Stimulated activated CD4-positive, alpha-beta T cell treated with anti-CD3 and anti-CD28 coated beads, Interleukin-1b, Interleukin-23, amount 100 ng/mL, for 48 hours (primary cell): ENCODE measurements around the gene IL11RA.

Experiments
- DNase-seq: peaks from one replicate; pipeline ENCODE4 v3.0.0-alpha.2; 2020

The IL11RA gene

DNA sequence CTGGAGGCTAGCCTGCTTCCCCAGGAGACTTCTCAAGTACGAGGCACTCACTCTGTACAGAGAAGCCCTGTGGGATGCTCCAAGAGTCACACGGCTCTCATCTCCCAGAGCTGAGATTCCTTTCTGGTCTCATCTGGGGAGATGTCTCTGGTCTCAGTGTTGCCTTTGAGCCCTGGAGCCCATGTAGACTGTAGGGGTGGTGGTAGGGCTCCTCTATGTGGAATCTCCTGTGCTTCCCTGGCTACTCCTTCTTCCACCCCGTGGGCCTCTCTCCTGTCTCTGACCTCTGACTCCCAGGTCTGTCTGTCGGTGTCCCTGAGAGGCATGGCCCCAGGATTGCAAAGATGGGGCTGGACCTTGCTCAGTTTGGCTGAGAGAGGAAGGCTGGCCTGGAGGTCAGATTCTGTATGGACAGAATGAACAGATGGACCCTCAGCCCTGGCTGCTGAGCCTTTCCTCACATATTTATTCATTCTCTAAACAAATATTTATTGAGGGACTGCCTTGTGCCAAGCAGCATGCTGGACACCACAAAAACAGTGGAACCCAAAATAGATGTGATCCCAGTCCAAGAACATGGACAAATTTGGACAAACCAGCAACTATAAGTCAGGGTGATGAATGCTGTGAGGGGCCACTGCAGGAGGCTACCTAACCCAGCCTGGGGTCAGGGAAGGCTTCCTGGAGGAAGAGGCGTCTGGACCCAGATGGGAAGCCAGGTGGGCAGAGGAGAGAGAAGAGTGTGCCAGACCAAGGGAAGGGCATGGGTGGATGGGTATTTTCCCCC is 36.5 kb downstream of the IL11RA start:
- DNase-seq: no peak

DNA sequence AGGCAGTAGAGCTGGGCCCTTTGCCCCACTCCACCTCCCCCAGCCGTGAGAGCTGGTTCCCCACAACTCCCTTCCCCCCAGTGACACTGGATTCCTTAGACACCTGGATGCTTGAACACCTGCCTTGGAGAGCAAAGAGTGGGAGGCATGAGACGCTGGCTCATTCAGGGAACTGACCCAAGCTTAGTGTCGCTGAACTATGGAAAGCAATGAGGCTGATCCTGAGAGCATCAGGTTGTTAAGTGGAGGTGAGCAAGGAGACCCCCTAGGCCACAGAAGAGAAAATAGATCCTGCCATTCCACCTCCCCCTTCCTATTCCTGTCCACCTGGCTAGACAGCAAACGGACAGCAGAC is 37.1 kb downstream of the IL11RA start:
- DNase-seq: no peak

DNA sequence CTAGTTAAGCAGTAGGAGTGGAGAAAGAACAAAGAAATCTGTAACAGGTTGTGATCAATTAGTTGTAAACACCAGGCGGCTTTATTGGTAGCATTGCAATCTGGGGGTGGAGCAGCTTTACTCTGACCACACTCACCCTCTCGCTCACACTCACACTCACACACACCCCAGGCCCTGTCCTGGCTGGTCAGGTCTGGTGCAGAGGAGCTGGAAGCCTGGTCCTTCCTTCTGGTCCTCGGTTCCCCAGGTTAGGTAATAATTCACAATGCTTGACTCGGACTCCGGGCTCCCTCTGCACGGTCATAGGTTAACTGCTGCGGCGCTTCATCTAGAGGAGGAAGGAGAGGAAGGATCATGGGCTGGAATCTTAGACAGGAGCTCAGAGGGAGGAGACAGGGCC is 37.5 kb downstream of the IL11RA start:
- DNase-seq: no peak

DNA sequence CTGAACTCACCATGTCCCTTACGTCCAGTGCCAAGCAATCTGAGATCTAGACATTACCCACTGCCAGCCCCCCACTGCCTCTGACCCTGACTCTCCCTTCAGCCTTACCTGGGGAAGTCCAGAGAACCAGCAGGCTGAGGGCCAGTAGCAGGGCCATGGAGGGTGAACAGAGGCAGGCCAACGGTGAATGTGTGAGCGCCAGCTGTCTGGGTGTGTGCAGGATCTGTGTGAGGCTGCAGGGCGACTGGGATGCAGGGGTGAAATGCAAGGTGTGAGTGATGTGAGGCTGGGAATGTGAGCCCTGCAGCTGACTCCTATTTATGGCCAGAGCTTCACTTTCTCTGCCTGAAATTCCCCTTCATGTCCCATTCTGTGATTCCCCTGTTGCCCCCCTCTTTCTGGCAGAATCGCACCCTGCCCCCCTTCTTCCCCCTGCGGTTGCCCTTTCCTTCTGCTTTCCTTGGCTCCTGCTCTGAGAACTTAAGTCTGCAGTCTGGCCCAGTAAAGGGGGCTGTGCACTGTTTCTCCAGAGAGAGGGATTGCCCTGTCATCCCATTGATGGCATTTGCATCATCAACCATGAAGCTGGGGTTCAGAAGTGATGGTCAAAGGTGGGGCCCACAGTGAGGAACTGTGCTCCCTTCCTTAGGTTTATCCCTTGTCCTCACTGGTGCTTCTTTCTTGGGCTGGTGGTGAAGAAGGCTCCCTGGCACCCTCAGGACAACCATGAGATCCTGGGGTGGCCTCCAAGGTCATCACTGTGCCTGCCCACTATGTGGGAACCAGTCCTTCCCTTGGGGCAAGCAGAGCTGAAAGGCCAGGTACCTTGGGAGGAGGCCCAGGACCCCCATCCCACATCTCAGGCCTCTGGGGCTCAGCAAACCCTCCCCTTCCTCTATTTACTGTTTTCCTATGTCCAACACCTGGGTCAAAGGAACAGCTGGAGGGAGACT is 39.3 kb downstream of the IL11RA start, which contains the start of gene CCL19:
Gene CCL19 (minus strand): TSS at position 294 of the 953 bp plus-strand sequence. CDS start 137 bp downstream, at position 157.
- no peak for DNase-seq

DNA sequence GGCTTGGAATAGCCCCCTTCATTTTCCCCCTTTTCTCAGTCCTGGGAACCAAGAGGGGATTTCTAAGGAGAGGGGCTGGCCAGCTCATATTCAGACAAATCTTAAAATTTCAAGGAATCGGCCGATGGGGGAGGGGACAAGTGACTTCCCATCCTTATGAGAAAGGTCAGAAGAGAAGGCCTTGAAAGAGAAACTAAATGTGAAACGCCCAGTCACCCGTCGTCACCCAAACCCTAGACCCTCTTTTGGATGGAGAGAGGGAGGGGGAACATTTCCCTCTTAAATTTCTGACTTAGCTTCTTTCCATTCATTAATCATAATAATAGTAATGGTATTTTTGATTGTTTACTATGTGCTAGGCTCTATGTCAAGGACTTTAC is 39.9 kb downstream of the IL11RA start:
- no peak for DNase-seq

DNA sequence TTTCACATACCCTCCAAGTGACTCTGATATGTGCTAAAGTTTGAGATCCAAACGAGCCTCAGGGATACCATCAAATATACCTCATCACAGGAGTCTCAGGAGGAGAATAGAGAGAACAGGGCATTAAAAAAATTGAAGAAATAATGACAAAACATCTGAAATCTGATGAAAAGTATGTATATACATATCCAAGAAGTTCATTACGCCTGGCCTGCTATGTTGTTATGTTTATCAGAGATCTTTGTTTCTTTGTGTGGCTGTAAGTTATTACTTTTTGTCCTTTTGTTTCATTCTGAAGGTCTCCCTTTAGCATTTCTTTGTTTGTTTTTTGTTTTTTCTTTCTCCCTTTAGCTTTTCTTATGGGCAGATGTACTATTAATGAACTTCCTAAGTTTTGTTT is 41.6 kb downstream of the IL11RA start:
- DNase-seq: no peak

DNA sequence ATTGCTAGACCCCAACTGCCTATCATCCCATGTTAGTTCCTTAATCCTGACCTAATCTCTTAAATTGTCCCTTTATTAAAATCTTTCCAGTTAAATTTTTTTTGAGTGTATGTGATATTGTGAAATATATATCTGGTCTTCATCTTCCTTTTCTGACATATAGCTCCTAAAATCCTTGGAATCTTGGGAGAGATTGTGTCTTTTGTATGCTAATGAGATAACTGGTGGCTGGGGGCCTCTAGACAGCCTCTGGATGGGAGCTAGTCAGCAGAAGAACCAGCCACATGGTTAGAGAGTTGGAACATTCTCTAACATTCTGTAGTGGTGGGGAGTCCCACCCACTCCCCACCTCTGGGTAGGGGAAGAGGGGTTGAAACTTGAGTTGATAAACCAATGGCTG is 42.8 kb downstream of the IL11RA start:
- DNase-seq: no peak

DNA sequence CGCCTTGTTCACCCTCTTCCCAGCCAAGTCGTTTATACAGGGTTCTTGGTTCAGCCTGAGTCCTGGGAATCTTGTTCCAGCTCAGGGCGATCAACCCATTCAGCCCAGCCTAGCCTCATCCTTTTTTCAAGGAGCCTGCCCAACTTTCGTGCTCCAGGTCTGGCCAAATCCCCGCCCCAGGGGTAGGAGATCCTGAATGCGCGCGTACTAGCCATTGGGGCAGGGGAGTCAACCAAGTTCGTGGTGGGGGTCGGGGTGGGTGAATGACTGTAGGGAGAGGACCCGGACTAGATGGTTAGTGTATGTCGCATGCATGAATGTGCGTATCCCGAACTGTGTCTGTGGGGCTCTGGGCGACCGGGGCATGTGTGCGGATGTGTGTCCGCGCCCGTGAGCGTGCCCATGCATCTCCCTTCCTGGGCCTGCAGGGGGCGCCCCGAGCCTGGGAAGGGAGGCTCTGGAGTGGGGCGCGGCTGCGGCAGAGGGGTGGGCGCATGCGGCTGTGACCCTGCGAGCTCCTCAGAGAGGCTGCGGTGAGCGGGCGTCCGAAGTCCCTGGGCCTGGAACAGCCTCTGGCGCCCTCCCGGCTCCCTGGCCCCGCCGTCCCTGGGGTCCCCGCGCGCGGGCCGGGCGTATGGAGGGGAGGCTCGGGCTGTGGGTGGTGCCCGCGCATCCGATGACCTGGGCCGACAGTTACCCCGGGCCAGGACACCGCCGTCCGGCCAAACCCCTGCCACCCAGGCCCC is 49.2 kb downstream of the IL11RA start:
- DNase-seq: peak; percentile 80

DNA sequence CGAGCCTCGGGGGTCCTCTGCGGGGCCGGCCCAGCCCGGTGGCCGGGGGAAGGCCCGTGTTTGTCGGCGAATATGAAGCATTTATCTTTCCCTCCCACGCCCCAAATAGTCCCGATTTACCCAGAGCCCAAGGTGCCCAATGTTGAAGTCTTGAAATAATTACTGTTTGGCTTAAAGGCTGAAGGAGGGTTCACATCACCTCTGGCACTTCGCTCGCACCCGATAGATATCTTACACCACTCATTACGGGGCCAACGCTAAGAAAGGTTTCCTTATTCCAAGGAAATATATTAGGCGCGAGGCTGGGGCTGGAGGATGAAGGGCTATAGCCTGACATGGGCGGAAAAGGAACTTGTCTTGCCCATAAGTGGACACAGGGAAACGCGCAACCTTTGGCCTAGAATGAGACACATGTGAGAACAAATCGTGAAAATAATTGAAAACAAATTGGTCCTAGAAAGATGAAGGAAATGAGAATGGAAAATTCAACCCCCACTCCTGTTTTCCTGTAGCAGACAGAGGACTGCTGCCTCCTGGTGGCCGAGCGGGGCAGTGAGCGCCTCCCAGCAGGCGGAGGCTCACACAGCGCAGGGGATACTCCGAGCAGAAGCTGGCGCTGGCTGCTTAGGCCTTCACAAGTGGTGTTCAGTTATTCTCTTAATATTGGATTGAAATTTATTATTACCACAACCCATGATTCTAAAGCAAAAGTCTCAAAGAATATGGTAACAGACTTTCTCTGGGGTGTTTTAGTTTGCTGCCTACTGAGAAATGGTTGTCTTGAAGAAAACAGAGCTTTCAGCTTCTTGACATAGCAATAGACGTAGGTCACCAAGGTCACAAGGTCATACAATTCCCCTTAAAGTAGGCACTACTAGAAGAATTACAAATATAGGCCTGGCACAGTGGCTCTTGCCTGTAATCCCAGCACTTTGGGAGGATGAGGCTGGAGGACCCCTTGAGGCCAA is 50.1 kb downstream of the IL11RA start:
- peak; percentile 78 for DNase-seq

DNA sequence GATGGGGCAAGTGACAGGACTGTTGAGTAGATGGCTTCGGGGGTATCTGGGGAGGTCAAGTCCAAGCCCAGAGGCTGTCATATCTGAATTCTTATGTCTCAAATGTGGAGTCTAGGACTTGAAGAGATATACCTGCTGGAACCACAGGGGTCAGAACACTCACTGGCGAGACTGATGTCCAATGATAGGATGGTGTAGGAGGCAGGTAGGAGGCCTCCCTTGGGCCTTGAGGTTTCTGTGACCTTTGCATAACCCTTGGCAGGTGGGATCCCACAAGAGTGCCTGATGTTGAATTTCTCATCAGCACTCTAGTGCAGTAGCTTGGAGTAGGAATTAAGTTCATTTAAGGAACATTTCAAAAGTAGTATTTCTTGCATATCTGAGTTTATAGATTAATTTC is 55.1 kb downstream of the IL11RA start:
- no peak for DNase-seq

DNA sequence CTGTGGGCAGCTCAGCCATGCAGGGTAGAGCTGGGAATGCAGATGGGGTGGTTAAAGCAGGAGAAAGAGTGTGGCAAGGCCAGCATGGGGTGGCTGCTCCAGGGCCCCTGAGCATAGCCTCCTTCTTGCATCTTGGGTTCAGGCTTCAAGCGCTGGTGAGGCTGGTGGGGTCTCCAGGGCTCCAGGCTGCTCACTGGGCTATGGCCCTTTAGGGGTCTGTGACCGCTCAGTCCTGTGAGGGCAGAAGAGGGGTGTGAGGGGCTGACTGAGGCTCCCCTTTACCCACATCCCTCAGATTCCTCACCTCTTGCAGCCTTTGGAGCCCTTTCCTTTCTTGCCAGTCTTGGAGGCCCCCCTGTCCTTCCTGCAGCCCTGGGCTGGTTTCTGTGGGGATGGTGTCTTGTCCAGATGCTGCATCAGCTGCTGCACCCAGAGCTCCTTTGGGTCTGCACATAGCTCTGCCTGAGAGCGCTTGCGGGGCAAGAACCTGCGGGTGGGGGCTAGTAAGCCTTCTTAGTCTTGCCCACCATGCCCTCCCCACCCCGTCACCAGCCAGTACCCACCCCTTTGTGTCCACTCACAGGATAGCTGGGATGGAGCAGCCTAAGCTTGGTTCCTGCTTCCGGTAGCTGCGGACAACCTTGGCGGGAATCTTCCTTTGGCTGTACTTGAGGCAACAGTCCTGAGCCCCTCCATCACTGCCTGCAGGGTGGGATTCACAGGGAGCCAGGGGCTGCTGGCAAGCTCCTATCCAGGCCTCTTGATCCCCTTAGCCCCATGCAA is 57.4 kb downstream of the IL11RA start:
- DNase-seq: no peak

DNA sequence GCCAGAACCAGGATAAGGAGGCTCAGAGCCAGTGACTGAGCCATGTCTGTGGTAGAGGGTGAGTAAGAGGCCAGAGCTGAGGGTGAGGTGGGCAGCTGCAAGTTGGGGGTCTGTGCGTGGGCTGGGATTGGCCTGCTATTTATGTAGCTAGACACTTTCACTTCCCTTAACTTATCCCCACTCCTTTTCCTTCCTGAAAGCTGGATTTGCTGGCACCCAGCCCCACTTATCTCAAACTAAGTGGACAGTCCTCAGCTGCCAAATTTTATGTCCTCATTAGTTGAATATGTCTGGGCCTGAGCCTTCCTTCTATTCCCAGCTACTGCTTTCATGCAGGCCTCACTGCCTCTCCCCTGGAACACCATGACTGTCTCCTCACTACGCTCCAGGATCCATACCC is 58.0 kb downstream of the IL11RA start, which contains the start of gene CCL21:
Gene CCL21 (minus strand): TSS at position 114 of the 400 bp plus-strand sequence. CDS start 70 bp downstream, at position 44.
- no peak for DNase-seq
